Prostate gland (tissue), 2 donors: ENCODE data around the gene PRR5. TPM values are rescaled to one million over a fixed set of nuclear protein-coding genes. Genes with fewer than 3 reads are reported as not detected.

Experiments
- DNase-seq: peaks from one replicate; pipeline ENCODE4 v3.0.0-alpha.2; 2019; ENCODE audit warnings: low spot score
- H3K27ac ChIP-seq, 2 donors: fragments of 200-600 bp; sonication (generic); 2 replicates each; pipeline ENCODE4 v1.5.1; 2017 to 2019
- H3K27me3 ChIP-seq: fragments of 200-600 bp; sonication (generic); replicated peaks from 2 replicates; pipeline ENCODE4 v1.5.1; 2019; ENCODE audit not compliant: insufficient read depth
- H3K36me3 ChIP-seq, 2 donors: fragments of 200-600 bp; sonication (generic); 1 replicate in 1 of 2; 2 replicates in 1 of 2; pipeline versions ENCODE4 v1.5.1 to v1.8.1; 2017 to 2019
- H3K4me1 ChIP-seq: fragments of 200-600 bp; sonication (generic); replicated peaks from 2 replicates; pipeline ENCODE4 v1.5.1; 2019
- H3K4me3 ChIP-seq, 2 donors: fragments of 200-600 bp; sonication (generic); 2 replicates each; pipeline ENCODE4 v1.5.1; 2017 to 2019
- H3K9me3 ChIP-seq: fragments of 200-600 bp; sonication (generic); 2 replicates; pipeline ENCODE4 v1.5.1; 2017
- CTCF ChIP-seq, 4 experiments: fragments of 200-600 bp in 2 of 4; fragments of 450-650 bp in 2 of 4; sonication (generic) in 2 of 4; IDR thresholded peaks; 1 replicate in 3 of 4; 2 replicates in 1 of 4; pipeline ENCODE4 v1.5.1; 2016 to 2019; ENCODE audit warnings: antibody characterized with exemption in 4 of 4, mild to moderate bottlenecking in 2 of 4, moderate library complexity in 2 of 4
- POLR2A ChIP-seq: fragments of 450-650 bp; IDR thresholded peaks from one replicate; pipeline ENCODE4 v1.6.1; 2016; ENCODE audit warnings: antibody characterized with exemption, mild to moderate bottlenecking
- POLR2AphosphoS5 ChIP-seq: sonication (generic); formaldehyde crosslinking; IDR thresholded peaks from one replicate; pipeline ENCODE4 v1.6.1; 2017; ENCODE audit warnings: antibody characterized with exemption
- WGBS: methylation state at CpG from one replicate; pipeline ENCODE4 v1.1.5; 2018; 5-methylcytosine and 5-hydroxymethylcytosine counted together
- intact Hi-C: fragments of 100-400 bp; cut with DNase I; formaldehyde crosslinking; loops from one replicate; pipeline ENCODE4 v1.14.2; 2022
- total RNA-seq, 2 donors: library from RNA; depleted of rRNA; stranded (reverse); fragments of >200 nt; gene quantifications; one replicate each; pipeline ENCODE4 v1.1.0, GENCODE V29; 2016

The PRR5 gene
- total RNA-seq, 2 donors from 2014 or later, result 47.8 to 56.5 TPM

- no peaks in the 10 kb centered on the region for H3K27me3 ChIP-seq
- no peak for DNase-seq
- TF ChIP-seq CTCF (IDR thresholded peaks at IDR 0.05), result no peak
- TF ChIP-seq POLR2A, result no peak
- TF ChIP-seq POLR2AphosphoS5, result no peak
- 61% methylated on average over 7 of the region's 8 CpGs for WGBS
- H3K36me3 ChIP-seq, result no peaks in the 10 kb centered on the region
- no peaks in the 10 kb centered on the region for H3K9me3 ChIP-seq
- intact Hi-C loops, result no loop called here
- no peak overlapping the region for H3K27ac ChIP-seq
- no peaks in the 10 kb centered on the region for H3K4me1 ChIP-seq
- no peak overlapping the region for H3K4me3 ChIP-seq
Measured at GRCh38 chr22:44724859-44725258, 22.9 kb downstream of the PRR5 start.

GRCh38 chr22:44726439-44726838 is 24.4 kb downstream of the PRR5 start:
- Histone ChIP-seq H3K4me1 (no peaks in the 10 kb centered on the region), H3K27ac (no peak overlapping the region), H3K27me3 (no peaks in the 10 kb centered on the region), H3K36me3 (no peaks in the 10 kb centered on the region), H3K4me3 (no peak overlapping the region), H3K9me3 (no peaks in the 10 kb centered on the region)
- TF ChIP-seq POLR2AphosphoS5, result no peak
- TF ChIP-seq POLR2A, result no peak
- TF ChIP-seq CTCF (IDR thresholded peaks at IDR 0.05), result no peak
- intact Hi-C loops, result no loop called here
- WGBS, result 92% methylated on average over 11 of the region's 11 CpGs
- DNase-seq, result no peak

- WGBS, result 96% methylated on average over 21 of the region's 21 CpGs
- no peak for DNase-seq
- H3K4me1 ChIP-seq, result no peaks in the 10 kb centered on the region
- H3K36me3 ChIP-seq, result no peaks in the 10 kb centered on the region
- no peaks in the 10 kb centered on the region for H3K9me3 ChIP-seq
- no peak overlapping the region for H3K4me3 ChIP-seq
- no peak for TF ChIP-seq POLR2A
- no peak for TF ChIP-seq POLR2AphosphoS5
- TF ChIP-seq CTCF (IDR thresholded peaks at IDR 0.05), result no peak
- no peak overlapping the region for H3K27ac ChIP-seq
- intact Hi-C loops, result no loop called here
- no peaks in the 10 kb centered on the region for H3K27me3 ChIP-seq
Measured at GRCh38 chr22:44727148-44727547, 25.1 kb downstream of the PRR5 start.

GRCh38 chr22:44727709-44728108 is 25.7 kb downstream of the PRR5 start:
- TF ChIP-seq POLR2A (no peak), CTCF (IDR thresholded peaks at IDR 0.05) (no peak), POLR2AphosphoS5 (no peak)
- Histone ChIP-seq H3K27ac (no peak overlapping the region), H3K36me3 (no peaks in the 10 kb centered on the region), H3K9me3 (no peaks in the 10 kb centered on the region), H3K4me1 (no peaks in the 10 kb centered on the region), H3K27me3 (no peaks in the 10 kb centered on the region), H3K4me3 (no peak overlapping the region)
- intact Hi-C loops, result no loop called here
- WGBS, result 90% methylated on average over 13 of the region's 13 CpGs
- no peak for DNase-seq

GRCh38 chr22:44728761-44729324 is 26.8 kb downstream of the PRR5 start:
- H3K27ac ChIP-seq, result no peak overlapping the region
- no peak for TF ChIP-seq POLR2A
- no peak for TF ChIP-seq CTCF (IDR thresholded peaks at IDR 0.05)
- no peak for TF ChIP-seq POLR2AphosphoS5
- intact Hi-C loops, result no loop called here
- H3K9me3 ChIP-seq, result no peaks in the 10 kb centered on the region
- H3K36me3 ChIP-seq, result no peaks in the 10 kb centered on the region
- 63% methylated on average over 21 of the region's 21 CpGs for WGBS
- no peaks in the 10 kb centered on the region for H3K4me1 ChIP-seq
- no peaks in the 10 kb centered on the region for H3K27me3 ChIP-seq
- no peak overlapping the region for H3K4me3 ChIP-seq
- DNase-seq, result no peak
